ENCODE results near the gene C1QTNF3. TPM values are rescaled to one million over a fixed set of nuclear protein-coding genes. Genes with fewer than 3 reads are reported as not detected.
"Not testable (repeated sequence)": the region's sequence is repeated elsewhere in the genome, so short reads cannot be mapped to it uniquely, and the experiment has no call there.

C1QTNF3 gene
- total RNA-seq, 1 experiment from 2014 or later: 12.9 TPM

DNA sequence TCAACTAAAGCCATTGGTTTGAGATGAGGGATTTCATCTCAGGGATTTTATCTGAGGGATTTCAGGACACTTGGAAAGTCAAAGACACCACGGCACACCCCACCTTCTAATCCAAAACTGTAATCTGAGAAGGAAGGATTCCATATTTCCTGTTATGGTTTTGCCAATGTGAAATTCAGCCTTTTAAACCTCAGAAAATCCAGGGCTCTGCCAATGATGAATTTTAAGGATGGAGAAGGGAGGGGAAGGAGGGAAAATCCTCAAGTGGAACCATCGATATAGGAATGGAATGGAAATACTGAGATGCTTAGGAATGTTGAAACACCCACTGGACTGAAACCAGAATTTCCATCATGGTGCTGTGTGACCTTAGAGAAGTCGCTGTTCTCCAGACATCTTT, 5.3 kb downstream of the C1QTNF3 start:
- H2AFZ ChIP-seq (ENCODE audit: low read length): no peak overlapping the region
- no peaks in the 10 kb centered on the region for H3K27me3 ChIP-seq (ENCODE audit: low read length)
- no peaks in the 10 kb centered on the region for H3K36me3 ChIP-seq (ENCODE audit: insufficient read depth, low read length)
- H3K4me3 ChIP-seq (ENCODE audit: low read length): no peak overlapping the region
- DNase-seq: no peak
- H3K9me2 ChIP-seq (replicated peaks; ENCODE audit: insufficient read depth, low read length): 0 out of 2 replicates have a peak, but pooled peaks cover 6% of the 10 kb centered on the region
- no peaks in the 10 kb centered on the region for H3K4me1 ChIP-seq (ENCODE audit: low read length)
- no peak overlapping the region for H3K4me2 ChIP-seq (ENCODE audit: low read depth, low read length, poor library complexity, severe bottlenecking)
- H3K9me3 ChIP-seq (ENCODE audit: low read length): no peaks in the 10 kb centered on the region
- no peak overlapping the region for H3K9ac ChIP-seq (ENCODE audit: low read length)
- no peak overlapping the region for H3K27ac ChIP-seq (ENCODE audit: low read length)
- no peaks in the 10 kb centered on the region for H3K79me2 ChIP-seq (ENCODE audit: low read length)
- H4K20me1 ChIP-seq (ENCODE audit: insufficient read depth, low read depth, low read length): no peaks in the 10 kb centered on the region

DNA sequence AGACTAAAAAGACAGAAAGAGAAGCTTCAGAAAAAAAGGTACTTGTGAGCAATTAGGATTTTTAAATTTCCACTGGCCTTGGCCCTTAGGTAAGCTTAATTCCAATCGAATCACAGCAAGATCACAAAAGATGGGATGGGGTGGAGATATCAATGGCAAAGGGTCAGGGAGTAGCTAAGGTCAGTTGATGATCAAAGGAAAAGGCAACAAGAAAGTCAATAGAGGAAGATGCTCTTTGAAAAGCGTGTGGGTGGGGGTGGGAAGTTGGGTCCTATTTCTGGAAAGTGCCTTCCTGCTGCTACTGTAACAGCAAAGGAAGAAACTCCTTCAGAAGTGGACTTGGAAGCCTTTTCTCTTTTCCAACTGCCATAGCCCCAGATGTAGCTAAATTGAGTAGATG, 7.3 kb downstream of the C1QTNF3 start:
- Histone ChIP-seq H3K27me3 (ENCODE audit: low read length) (no peaks in the 10 kb centered on the region), H3K9ac (ENCODE audit: low read length) (no peak overlapping the region), H3K4me1 (ENCODE audit: low read length) (no peaks in the 10 kb centered on the region), H3K4me3 (ENCODE audit: low read length) (no peak overlapping the region), H2AFZ (ENCODE audit: low read length) (no peak overlapping the region), H4K20me1 (ENCODE audit: insufficient read depth, low read depth, low read length) (no peaks in the 10 kb centered on the region), H3K27ac (ENCODE audit: low read length) (no peak overlapping the region), H3K79me2 (ENCODE audit: low read length) (no peaks in the 10 kb centered on the region), H3K36me3 (ENCODE audit: insufficient read depth, low read length) (no peaks in the 10 kb centered on the region), H3K9me2 (replicated peaks; ENCODE audit: insufficient read depth, low read length) (0 out of 2 replicates have a peak, but pooled peaks cover 6% of the 10 kb centered on the region), H3K9me3 (ENCODE audit: low read length) (no peaks in the 10 kb centered on the region), H3K4me2 (ENCODE audit: low read depth, low read length, poor library complexity, severe bottlenecking) (no peak overlapping the region)
- no peak for DNase-seq

DNA sequence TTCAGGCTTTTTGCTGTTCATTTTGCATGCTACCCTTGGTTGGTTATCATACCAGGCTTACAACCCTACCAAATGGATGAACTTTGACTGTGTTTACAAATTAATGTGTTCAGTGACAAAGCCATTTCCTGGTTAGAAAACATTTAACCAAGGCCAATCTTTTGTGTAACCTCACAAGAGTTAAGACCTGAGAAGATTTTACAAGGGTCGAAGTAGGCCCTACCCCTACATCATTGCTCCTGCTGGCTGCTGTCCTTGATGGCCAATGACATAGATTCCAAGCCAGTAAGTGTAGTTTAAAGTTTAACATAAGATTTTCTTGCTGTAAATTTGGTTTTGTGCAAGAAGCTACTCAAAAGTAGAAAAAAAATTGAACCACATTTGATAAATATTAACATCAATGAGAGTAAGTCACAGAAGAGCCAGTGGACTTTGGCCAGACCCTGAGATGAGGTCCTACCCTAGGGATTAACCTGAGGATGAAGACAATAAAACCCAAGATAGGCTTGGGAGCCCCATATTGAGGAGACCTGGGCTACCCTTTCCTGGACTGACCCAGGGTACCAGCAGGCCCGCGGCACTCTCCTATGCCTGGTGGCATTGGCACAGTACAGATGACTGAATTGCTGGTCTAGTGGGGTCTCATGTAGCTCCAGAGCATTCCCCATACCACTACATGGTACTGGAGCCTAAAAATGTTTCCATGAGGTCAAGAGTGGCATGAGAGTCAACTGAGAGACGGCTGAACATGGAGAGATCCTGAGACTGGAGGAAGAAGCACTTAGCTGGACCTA, 8.3 kb downstream of the C1QTNF3 start:
- H3K4me2 ChIP-seq (ENCODE audit: low read depth, low read length, poor library complexity, severe bottlenecking): no peak overlapping the region
- no peaks in the 10 kb centered on the region for H3K9me3 ChIP-seq (ENCODE audit: low read length)
- H4K20me1 ChIP-seq (ENCODE audit: insufficient read depth, low read depth, low read length): no peaks in the 10 kb centered on the region
- H3K36me3 ChIP-seq (ENCODE audit: insufficient read depth, low read length): no peaks in the 10 kb centered on the region
- H3K9ac ChIP-seq (ENCODE audit: low read length): no peak overlapping the region
- H3K9me2 ChIP-seq (replicated peaks; ENCODE audit: insufficient read depth, low read length): 0 out of 2 replicates have a peak, but pooled peaks cover 6% of the 10 kb centered on the region
- no peaks in the 10 kb centered on the region for H3K27me3 ChIP-seq (ENCODE audit: low read length)
- H3K4me1 ChIP-seq (ENCODE audit: low read length): no peaks in the 10 kb centered on the region
- DNase-seq: no peak
- H3K4me3 ChIP-seq (ENCODE audit: low read length): no peak overlapping the region
- H3K27ac ChIP-seq (ENCODE audit: low read length): no peak overlapping the region
- H3K79me2 ChIP-seq (ENCODE audit: low read length): no peaks in the 10 kb centered on the region
- no peak overlapping the region for H2AFZ ChIP-seq (ENCODE audit: low read length)

DNA sequence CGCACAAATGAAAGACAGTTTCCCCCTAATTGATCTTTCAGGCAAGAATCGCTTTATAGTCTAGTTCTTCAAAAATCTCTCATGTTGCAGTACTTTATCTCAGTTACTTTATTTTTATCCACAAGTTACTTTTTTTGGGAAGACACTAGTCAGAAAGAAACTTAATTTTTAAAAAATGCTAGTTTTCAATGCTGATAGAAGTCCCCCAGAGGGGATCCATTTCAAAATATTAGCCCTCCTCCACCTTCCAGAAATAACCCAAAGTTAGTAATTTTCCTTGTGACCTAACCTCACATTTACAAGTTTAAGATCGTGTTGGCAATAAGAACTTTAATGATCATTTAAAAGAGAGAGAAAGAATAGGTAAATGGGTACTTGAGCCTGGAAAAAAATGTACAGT, 11.0 kb downstream of the C1QTNF3 start:
- H3K9ac ChIP-seq (ENCODE audit: low read length): no peak overlapping the region
- no peak overlapping the region for H3K4me3 ChIP-seq (ENCODE audit: low read length)
- H3K9me3 ChIP-seq (ENCODE audit: low read length): no peaks in the 10 kb centered on the region
- no peak for DNase-seq
- H2AFZ ChIP-seq (ENCODE audit: low read length): no peak overlapping the region
- H3K79me2 ChIP-seq (ENCODE audit: low read length): no peaks in the 10 kb centered on the region
- H4K20me1 ChIP-seq (ENCODE audit: insufficient read depth, low read depth, low read length): no peaks in the 10 kb centered on the region
- H3K27me3 ChIP-seq (ENCODE audit: low read length): no peaks in the 10 kb centered on the region
- H3K4me2 ChIP-seq (ENCODE audit: low read depth, low read length, poor library complexity, severe bottlenecking): no peak overlapping the region
- no peak overlapping the region for H3K27ac ChIP-seq (ENCODE audit: low read length)
- no peaks in the 10 kb centered on the region for H3K4me1 ChIP-seq (ENCODE audit: low read length)
- 0 out of 2 replicates have a peak, but pooled peaks cover 6% of the 10 kb centered on the region for H3K9me2 ChIP-seq (replicated peaks; ENCODE audit: insufficient read depth, low read length)
- H3K36me3 ChIP-seq (ENCODE audit: insufficient read depth, low read length): no peaks in the 10 kb centered on the region

DNA sequence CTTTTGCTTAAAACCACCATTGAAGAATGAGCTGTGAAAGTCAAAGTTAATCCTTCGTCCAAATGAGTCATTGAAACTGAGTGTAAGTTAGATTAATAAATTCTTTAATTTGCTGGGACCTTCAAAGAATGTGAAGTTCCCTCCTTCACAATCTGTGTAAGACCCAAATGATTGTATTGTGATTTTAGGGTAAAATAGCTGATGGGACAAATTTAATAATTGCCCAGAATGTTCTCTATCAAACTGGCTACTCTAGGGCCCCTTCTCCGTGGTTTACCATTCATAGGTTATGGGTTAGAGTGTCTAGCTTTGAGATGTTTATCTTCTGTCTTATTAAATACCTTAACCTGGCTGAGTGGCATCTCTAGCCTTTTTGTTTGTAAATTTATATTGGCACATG, 11.9 kb downstream of the C1QTNF3 start:
- Histone ChIP-seq H3K36me3 (ENCODE audit: insufficient read depth, low read length) (no peaks in the 10 kb centered on the region), H4K20me1 (ENCODE audit: insufficient read depth, low read depth, low read length) (no peaks in the 10 kb centered on the region), H3K4me3 (ENCODE audit: low read length) (no peak overlapping the region), H3K4me1 (ENCODE audit: low read length) (no peaks in the 10 kb centered on the region), H3K27ac (ENCODE audit: low read length) (no peak overlapping the region), H3K27me3 (ENCODE audit: low read length) (no peaks in the 10 kb centered on the region), H3K9me2 (replicated peaks; ENCODE audit: insufficient read depth, low read length) (0 out of 2 replicates have a peak, but pooled peaks cover 6% of the 10 kb centered on the region), H3K4me2 (ENCODE audit: low read depth, low read length, poor library complexity, severe bottlenecking) (no peak overlapping the region), H3K9ac (ENCODE audit: low read length) (no peak overlapping the region), H3K79me2 (ENCODE audit: low read length) (no peaks in the 10 kb centered on the region), H3K9me3 (ENCODE audit: low read length) (no peaks in the 10 kb centered on the region), H2AFZ (ENCODE audit: low read length) (no peak overlapping the region)
- DNase-seq: no peak

DNA sequence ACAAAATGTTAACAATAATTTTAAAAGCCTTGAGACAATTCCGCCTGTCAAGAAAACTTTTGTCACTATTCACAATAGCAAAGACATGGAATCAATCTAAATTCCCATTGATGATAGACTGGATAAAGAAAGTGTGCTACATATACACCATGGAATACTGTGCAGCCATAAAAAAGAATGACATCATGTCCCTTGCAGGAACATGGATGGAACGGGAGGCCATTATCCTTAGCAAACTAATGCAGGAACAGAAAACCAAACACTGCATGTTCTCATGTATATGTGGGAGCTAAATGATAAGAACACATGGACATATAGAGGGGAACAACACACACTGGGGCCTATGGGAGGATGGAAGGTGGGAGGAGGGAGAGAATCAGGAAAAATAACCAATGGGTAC, 12.4 kb downstream of the C1QTNF3 start:
- not testable (repeated sequence) for H3K27me3 ChIP-seq (ENCODE audit: low read length); H4K20me1 ChIP-seq (ENCODE audit: insufficient read depth, low read depth, low read length); H2AFZ ChIP-seq (ENCODE audit: low read length); H3K4me1 ChIP-seq (ENCODE audit: low read length); H3K27ac ChIP-seq (ENCODE audit: low read length); DNase-seq; H3K4me2 ChIP-seq (ENCODE audit: low read depth, low read length, poor library complexity, severe bottlenecking); H3K4me3 ChIP-seq (ENCODE audit: low read length); H3K9me3 ChIP-seq (ENCODE audit: low read length); H3K9ac ChIP-seq (ENCODE audit: low read length); H3K36me3 ChIP-seq (ENCODE audit: insufficient read depth, low read length); H3K9me2 ChIP-seq (replicated peaks; ENCODE audit: insufficient read depth, low read length); H3K79me2 ChIP-seq (ENCODE audit: low read length)

DNA sequence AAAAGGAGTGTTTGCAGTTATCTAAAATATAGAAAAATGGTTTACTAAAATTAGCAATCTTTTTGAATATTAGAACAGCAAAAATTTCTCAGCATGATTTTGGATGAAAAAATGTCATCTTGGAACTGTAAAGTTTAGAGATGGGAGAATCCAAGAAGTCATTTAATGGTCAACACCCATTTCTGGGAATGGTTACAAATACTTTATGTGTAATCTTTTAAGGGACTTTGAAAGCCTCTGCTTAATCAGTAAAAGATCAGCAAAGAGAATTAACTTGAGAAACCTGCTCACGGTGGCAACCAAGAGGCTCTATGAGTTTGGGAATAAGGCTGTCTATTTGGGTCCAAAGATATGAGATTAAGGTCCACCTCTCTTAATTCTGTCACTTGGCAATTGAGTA, 13.0 kb downstream of the C1QTNF3 start:
- no peaks in the 10 kb centered on the region for H4K20me1 ChIP-seq (ENCODE audit: insufficient read depth, low read depth, low read length)
- DNase-seq: no peak
- H3K36me3 ChIP-seq (ENCODE audit: insufficient read depth, low read length): no peaks in the 10 kb centered on the region
- H3K9me3 ChIP-seq (ENCODE audit: low read length): no peaks in the 10 kb centered on the region
- no peaks in the 10 kb centered on the region for H3K27me3 ChIP-seq (ENCODE audit: low read length)
- no peak overlapping the region for H3K9ac ChIP-seq (ENCODE audit: low read length)
- 0 out of 2 replicates have a peak, but pooled peaks cover 6% of the 10 kb centered on the region for H3K9me2 ChIP-seq (replicated peaks; ENCODE audit: insufficient read depth, low read length)
- H3K79me2 ChIP-seq (ENCODE audit: low read length): no peaks in the 10 kb centered on the region
- H3K4me2 ChIP-seq (ENCODE audit: low read depth, low read length, poor library complexity, severe bottlenecking): no peak overlapping the region
- no peak overlapping the region for H3K4me3 ChIP-seq (ENCODE audit: low read length)
- H3K27ac ChIP-seq (ENCODE audit: low read length): no peak overlapping the region
- H2AFZ ChIP-seq (ENCODE audit: low read length): no peak overlapping the region
- no peaks in the 10 kb centered on the region for H3K4me1 ChIP-seq (ENCODE audit: low read length)

DNA sequence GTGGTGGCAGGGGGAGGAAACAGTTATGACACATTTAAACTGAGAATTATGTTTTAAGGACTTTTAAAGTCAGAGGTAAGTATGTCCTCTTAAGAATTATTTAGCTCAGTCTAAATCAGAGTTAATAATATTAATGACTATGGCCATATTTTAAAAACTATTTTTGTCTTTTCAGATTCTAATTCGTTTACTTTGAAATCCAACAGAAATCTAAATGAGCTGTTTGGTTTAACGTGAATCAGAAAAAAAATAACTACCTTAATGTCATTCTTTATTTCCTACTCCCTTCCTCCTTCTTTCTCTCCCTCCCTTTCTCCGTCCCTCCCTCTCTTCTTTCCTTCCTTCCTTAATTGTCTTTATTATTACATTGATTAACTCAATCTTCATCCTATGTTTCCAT, 14.7 kb downstream of the C1QTNF3 start:
- H4K20me1 ChIP-seq (ENCODE audit: insufficient read depth, low read depth, low read length): no peaks in the 10 kb centered on the region
- no peaks in the 10 kb centered on the region for H3K79me2 ChIP-seq (ENCODE audit: low read length)
- no peaks in the 10 kb centered on the region for H3K9me3 ChIP-seq (ENCODE audit: low read length)
- no peak overlapping the region for H3K9ac ChIP-seq (ENCODE audit: low read length)
- H2AFZ ChIP-seq (ENCODE audit: low read length): no peak overlapping the region
- no peak overlapping the region for H3K4me3 ChIP-seq (ENCODE audit: low read length)
- no peak overlapping the region for H3K27ac ChIP-seq (ENCODE audit: low read length)
- no peaks in the 10 kb centered on the region for H3K4me1 ChIP-seq (ENCODE audit: low read length)
- 0 out of 2 replicates have a peak, but pooled peaks cover 9% of the 10 kb centered on the region for H3K9me2 ChIP-seq (replicated peaks; ENCODE audit: insufficient read depth, low read length)
- DNase-seq: no peak
- H3K4me2 ChIP-seq (ENCODE audit: low read depth, low read length, poor library complexity, severe bottlenecking): no peak overlapping the region
- 0 out of 2 replicates have a peak, but pooled peaks cover 2% of the 10 kb centered on the region for H3K36me3 ChIP-seq (ENCODE audit: insufficient read depth, low read length)
- H3K27me3 ChIP-seq (ENCODE audit: low read length): no peaks in the 10 kb centered on the region

Data from Karpas-422 (cell line).